Renal pelvis (tissue), 4 donors: ENCODE measurements around the gene SORBS2. TPM values are rescaled to one million over a fixed set of nuclear protein-coding genes. Genes with fewer than 3 reads are reported as not detected.

Experiments used
- DNase-seq: peaks from one replicate; pipeline ENCODE4 v3.0.0-alpha.2; 2013
- polyA plus RNA-seq, 3 donors: library from polyadenylated mRNA; unstranded; fragments of 120-200 nt; gene quantifications; one replicate each; pipeline ENCODE4 v1.2.1, GENCODE V29; 2013; ENCODE audit not compliant: insufficient read length in 3 of 3

Gene SORBS2
- polyA plus RNA-seq, 3 donors: 64.0 to 83.9 (median 79.5) TPM

GRCh38 chr4:185775792-185776555 is 36.0 kb downstream of the SORBS2 start:
- DNase-seq: no peak

- DNase-seq: no peak
Observed at GRCh38 chr4:185774845-185775680, 36.9 kb downstream of the SORBS2 start.

- no peak for DNase-seq
Observed at GRCh38 chr4:185774131-185774653, 37.8 kb downstream of the SORBS2 start.

GRCh38 chr4:185773419-185773818 is 38.6 kb downstream of the SORBS2 start:
- DNase-seq: no peak

GRCh38 chr4:185772391-185773093 is 39.5 kb downstream of the SORBS2 start:
- no peak for DNase-seq

- no peak for DNase-seq
Observed at GRCh38 chr4:185771711-185772390, 40.1 kb downstream of the SORBS2 start.

GRCh38 chr4:185767528-185767927 is 44.5 kb downstream of the SORBS2 start:
- no peak for DNase-seq

GRCh38 chr4:185764876-185765275 is 47.1 kb downstream of the SORBS2 start:
- no peak for DNase-seq

GRCh38 chr4:185761352-185762235 is 50.4 kb downstream of the SORBS2 start:
- DNase-seq: no peak

GRCh38 chr4:185758807-185759206 is 53.2 kb downstream of the SORBS2 start:
- DNase-seq: no peak

GRCh38 chr4:185755451-185755850 is 56.5 kb downstream of the SORBS2 start:
- no peak for DNase-seq

- DNase-seq: no peak
Observed at GRCh38 chr4:185754961-185755360, 57.0 kb downstream of the SORBS2 start.

- DNase-seq: no peak
Observed at GRCh38 chr4:185752872-185753271, 59.1 kb downstream of the SORBS2 start.

- DNase-seq: no peak
Observed at GRCh38 chr4:185749858-185750257, 62.1 kb downstream of the SORBS2 start.

GRCh38 chr4:185748901-185749390 is 63.0 kb downstream of the SORBS2 start:
- no peak for DNase-seq

- no peak for DNase-seq
Observed at GRCh38 chr4:185745891-185746290, 66.1 kb downstream of the SORBS2 start.

GRCh38 chr4:185744946-185745345 is 67.0 kb downstream of the SORBS2 start:
- no peak for DNase-seq

GRCh38 chr4:185744488-185744862 is 67.5 kb downstream of the SORBS2 start:
- DNase-seq: no peak

- DNase-seq: no peak
Observed at GRCh38 chr4:185743722-185744487, 68.1 kb downstream of the SORBS2 start.

GRCh38 chr4:185742766-185743165 is 69.2 kb downstream of the SORBS2 start:
- no peak for DNase-seq
